HG03354 (cell line): ENCODE results near the gene TENM4.

Source experiments
- ATAC-seq: cut with Tn5 transposase; IDR thresholded peaks from one replicate; pipeline ENCODE4 v1.9.1; 2021; ENCODE audit warnings: mild to moderate bottlenecking; ENCODE audit not compliant: unreplicated experiment, poor library complexity, severe bottlenecking

TENM4 gene

DNA sequence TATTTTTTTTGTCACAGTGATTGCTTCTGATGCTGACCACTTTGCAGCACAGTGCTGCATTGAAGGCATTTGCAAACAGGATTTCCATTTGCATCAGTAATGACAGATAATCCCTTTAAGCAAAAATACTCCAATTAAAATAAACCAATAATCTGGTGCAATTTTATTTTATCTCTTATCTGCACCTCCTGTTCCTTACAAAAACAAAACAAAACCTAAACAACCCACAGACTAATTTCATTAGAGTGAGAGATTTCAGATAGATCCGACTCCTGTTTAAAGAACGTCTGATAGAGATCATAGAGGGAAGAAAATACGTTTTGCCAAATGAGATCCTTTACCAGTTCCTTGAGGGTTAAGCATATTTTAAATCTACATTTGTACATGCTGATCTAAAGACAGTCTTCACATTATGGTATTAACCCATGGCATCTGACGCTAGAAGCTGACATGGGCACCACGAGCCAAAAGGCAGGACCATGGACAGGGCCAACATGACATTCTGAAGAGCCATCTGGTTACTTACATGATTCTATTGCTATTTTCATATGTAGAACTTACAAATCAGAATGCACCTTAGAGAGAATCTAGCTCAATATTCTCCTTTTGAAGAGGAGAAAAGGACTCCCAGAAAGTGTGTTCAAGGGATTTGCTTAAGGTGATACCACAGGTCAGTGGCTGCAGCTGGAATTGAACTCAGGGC, 580.0 kb downstream of the TENM4 start:
- no peak for ATAC-seq

DNA sequence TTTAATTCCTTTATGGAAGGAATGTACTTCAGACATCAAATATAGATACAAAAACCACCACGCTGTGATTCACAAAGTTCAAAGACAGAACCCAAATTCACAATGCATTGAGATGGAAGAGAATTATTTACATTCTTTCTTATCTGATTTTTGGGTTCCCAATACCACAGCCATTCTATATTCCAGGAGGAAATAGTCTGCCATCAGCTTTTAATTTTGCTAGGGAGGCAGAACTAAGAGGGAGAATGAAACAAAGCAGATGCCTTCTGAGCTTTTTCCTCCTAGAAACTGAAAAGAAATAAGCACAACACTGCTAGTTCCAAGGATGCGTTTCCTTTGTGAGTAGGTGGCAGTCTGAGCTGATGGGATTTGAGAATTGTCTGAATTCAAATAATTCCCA, 583.1 kb downstream of the TENM4 start:
- ATAC-seq, result no peak

DNA sequence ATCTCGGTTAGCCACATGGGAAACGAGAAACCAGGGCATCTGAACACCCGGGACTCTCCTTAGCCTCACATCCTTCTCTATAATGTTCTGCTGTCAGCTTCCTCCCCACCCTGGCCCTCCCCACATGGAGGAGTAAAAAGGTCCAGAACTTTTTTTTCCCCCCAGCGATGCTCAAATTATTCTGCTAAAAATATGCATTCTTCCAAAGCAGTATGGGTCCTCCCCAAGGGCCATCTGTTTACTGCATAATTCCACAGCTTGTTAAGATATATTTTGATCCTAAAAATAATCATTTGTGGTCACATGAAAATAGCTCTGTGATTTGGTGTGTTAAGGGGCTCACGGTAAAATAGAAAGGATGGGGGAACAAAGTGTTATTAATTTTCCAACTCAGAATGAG, 584.6 kb downstream of the TENM4 start:
- no peak for ATAC-seq

DNA sequence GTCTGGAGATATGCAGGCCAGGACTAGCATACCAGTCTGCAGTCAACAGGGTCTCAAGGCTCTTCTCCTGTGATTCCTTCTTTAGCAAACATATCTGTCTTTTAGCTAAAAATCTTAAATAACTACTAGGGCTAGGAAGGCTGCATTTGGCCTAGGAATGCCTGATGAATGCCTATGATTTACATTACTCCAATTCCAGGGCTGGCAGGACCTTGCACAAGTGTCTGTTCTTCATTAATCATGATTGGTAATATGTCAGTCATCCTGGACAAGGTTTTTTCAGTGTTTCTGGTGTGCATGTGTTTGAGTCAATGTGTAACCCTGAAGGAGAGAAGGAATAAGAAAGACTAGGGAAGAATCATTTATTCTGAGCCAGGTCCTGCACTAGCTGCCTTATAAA, 585.7 kb downstream of the TENM4 start:
- ATAC-seq, result no peak

DNA sequence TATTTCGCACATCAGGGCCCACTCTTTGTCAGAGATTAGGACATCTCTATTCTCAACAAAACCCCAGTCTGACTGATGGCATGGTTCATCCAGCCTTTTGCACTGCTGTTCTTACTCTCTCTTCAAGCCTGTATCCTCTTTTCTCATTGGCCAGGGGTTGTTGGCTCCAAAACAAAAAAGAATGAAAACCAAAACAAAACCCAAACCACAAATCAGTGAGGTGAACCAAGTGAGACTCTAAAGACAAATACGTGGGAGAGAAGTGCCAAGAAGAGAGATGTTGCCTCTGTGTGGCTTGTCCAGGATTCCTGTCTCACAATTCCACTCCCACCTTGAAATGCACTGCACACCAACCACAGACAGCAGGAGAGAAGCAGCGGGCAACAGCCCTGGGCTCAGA, 587.3 kb downstream of the TENM4 start:
- no peak for ATAC-seq

DNA sequence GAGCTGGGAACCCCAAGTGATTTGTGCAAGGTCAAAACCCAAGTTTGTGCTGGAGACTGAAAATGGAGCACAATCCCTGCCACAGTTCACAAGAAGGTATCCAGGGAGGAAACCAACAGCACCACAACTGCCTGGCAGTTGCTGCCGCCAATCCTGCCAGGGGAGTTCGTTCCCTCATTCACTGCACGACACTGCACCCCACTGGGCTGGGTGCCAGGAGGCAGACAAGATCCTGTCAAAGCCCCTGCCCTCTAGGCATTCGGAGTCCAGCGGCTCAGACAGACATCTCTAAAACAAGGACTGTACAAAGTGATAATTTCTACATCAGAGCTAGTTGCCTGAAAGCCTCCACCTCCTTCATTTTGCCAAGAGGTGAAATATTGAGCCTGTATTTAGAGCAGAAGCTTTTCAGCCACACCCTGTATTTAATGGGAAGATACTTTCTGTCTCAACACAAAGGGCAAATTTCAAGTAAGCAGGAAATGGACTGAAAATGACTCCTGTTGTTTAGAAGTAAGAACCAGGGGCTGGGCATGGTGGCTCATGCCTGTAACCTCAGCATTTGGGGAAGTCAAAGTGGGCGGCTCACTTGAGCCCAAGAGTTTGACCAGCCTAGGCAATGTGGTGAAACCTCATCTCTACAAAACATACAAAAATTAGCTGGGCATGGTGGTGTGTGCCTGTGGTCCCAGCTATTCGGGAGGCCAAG, 588.8 kb downstream of the TENM4 start:
- ATAC-seq, result no peak

DNA sequence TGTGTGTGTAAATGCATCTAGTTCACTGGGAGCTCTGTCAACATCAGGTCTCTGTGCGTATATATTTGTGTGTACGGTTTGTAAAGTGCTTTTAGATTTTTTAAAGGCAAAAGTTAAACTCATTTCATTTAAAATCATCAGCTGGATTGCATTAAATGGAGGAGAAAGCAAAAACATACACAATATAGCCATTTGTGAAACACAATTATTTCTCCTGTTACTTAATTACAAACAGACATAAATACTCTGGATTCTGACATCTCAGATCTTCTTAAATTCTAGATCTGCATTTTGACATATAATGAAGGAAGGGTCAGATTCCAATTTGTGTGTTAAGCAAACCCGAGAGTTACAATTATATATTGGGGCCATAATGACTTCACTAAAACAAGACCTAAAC, 590.8 kb downstream of the TENM4 start:
- no peak for ATAC-seq

DNA sequence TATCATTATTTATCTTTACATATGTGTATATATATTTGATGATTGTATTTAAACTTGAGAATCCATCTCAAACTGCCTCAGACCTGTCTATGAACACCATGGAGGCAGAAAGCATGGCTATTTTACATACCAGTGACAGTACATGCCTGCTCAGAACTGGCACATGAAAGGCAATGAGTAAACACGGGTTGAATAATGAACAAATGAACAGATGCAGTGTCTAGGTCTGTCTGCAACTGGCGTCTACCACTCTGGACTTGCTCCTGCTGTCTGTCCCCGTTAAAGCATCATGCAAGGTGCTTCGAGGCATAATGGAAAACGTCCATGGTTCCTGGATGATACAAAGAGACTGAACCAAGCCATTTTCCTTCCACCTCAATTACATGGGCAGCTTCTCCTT, 594.6 kb downstream of the TENM4 start:
- ATAC-seq, result no peak

DNA sequence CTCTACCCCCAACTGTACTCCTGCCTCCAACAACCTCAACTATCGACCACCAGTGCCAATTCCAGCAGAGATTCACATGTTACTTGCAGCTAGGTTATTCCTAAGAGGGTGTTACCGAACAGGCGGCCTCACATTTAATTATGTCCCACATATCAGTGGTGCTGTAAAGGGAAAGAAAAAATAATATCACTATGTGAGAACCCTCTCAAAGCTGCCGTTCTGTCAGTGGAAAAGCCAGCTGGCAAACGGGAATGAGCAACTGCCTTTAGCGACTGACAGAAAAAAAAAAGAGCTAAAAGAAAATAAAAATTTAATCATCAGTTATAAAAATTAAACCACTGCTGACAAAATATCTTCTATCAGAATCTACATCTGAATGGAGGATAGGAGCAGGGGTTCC, 595.3 kb downstream of the TENM4 start:
- no peak for ATAC-seq

DNA sequence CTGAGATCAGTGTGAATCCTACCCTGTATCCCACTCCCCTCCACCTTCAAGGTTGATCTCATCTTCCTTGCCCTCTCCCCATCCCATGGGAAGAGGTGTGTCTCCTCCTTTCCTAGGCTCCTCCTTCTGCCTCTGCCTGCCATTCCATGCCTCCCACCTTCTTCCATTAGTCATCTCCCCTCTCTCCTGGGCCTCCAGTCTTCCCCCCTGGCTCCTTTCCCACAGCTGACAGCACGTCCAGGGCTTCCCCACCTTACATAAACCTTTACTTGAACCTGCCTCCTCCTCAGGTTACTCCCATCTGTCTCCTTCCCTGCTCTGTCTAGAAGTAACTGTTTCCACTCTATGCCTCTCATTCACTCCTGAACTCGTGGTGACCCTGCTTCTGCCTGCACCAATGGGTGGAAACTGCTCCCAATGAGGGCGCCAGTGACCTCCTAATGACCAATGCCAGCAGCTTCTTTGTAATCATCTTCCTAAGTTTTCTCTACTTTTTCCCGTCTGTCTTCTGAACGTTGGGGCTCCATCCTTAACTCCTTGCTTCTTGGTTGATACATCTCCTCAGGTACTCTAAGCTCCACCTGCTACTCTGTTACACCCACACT, 599.3 kb downstream of the TENM4 start:
- no peak for ATAC-seq

DNA sequence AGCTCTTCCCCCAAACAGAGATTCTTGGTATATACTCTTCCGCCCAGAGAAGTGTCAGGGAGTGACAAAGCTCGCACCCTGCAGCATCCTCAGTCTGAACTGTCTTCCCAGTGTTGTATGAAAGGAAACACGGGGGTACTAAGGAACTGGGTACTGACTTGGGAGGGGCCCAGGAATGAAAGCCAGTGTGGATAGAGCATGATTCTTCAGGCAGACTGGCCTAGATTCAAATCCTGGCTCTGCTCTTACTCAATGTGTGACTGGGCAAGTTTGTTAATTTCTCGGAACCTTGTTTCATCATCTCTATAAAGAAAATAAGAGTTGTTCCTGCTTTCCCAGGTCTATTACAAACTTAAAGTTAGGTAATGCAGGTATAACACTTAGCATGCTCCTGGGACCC, 600.2 kb downstream of the TENM4 start:
- ATAC-seq, result no peak

DNA sequence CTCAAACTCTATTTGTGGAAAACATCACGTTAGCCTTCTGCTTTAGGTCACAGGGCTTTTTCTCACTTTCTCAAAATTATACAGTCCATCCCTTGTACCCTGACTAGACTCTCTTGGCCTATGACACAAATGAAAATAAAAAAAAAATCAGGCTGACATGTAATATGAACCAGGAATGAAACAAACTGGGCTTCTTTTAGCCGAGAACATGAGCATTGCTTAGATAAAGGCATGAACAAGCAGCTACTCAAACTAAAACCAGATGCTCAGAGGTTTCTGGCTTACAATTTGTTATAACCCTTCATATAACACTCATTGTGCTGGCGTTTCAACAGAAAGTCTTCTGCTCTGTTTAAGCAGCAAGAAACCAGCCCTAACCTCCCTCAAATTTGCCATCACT, 600.6 kb downstream of the TENM4 start:
- ATAC-seq, result no peak

DNA sequence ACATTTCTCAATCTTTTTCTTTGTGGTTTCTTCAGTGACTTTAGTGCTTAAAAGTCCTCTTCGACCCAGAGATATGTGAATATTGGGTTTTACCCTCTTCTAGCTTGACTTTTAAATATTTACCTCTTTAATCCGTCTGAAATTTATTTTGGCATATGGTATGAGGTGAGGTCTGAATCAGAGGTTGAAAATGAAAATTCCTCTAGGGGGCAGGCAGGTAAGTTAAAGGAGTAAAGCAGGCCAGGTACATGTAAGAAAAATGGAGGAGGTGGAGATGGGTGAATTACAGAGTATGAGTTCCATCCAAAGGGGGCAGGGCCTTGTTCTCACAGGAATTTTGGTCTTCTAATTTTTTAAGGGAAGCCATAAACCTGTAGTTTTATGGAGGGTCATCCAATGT, 602.4 kb downstream of the TENM4 start:
- ATAC-seq, result no peak

DNA sequence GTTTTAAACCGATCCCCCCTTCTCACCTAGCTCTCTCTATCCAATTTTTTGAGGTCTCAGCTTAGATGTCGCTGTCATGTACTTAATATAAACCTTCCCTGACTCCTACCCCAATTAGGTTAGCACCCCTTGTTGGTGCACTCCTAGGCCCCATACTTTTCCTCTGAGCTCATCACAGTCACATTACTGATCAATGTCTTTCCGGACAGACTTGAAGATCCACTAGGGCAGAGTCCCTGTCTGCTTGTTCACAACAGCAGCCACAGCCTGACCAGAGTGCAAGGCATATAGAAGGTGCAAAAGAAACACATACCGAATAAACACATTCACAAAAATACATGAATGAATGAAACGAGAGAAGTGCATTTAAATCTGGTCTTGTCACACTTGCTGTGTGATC, 605.2 kb downstream of the TENM4 start:
- no peak for ATAC-seq

DNA sequence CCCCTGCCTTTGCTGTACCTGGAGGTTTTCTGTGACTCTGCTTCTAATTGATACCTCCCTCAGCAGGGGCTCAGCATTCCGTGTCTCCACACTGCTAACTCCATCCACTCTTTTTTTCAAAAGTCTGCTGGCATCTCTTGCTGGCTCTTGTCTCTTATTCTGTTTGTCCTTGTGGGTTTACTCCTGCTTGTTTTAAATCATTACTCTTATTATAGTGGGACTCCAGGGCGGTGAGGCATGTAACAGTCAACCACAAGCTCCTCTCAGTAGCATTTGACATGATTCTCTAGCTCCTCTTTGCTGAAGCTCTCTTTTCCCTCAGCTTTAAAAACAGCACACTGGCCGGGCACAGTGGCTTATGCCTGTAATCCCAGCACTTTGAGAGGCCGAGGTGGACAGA, 605.9 kb downstream of the TENM4 start:
- ATAC-seq, result no peak

DNA sequence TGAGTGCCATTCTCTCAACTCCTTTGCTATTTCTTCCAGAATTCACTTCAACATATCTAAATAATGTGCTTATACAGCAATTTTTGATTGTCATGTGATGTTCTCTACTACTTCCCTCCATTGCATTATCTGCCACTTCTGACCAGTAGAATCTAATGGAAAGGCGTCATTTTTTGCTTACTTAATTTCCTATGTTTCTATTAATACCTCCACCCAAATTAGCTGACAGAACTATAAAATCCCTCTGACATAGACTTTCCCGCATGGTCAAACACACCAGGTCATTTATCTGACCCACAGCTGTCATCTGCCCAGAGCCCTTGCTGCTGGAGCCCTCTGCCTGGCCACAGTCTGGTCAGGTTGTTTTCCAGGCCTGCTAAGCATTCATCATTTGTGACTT, 607.6 kb downstream of the TENM4 start:
- ATAC-seq, result no peak

DNA sequence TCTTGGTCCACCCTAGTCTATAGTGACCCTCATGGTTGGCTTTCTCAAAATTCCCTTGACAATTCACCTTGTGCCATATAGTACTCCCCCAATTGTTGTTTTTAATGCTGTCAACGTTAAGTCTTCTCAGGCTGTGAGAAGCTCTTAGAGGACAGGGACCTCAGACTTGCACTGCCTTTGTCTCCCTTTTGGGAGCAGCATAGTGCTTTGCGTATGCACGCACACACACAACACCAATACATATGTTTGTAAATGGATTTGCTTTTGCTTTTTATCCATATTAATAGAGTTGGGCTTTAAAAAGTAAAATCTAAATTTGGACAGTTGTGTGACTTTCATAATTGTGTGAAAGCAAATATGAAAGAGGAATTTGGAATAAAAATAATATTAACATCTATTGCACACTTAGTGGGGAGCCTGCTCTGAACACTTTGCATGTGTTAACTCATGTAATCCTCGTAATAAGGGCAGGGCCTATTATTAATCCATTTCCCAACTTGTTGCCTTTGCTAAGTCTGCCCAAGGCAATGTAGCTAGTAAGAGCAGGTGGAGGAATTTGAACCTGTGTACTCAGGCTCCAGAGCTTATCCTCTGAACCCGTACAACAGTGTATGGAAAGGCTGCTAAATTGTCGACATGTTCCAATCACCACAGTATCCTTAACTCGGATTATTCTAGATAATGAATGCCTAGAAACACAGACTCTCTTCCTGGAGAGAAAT, 608.4 kb downstream of the TENM4 start:
- no peak for ATAC-seq

DNA sequence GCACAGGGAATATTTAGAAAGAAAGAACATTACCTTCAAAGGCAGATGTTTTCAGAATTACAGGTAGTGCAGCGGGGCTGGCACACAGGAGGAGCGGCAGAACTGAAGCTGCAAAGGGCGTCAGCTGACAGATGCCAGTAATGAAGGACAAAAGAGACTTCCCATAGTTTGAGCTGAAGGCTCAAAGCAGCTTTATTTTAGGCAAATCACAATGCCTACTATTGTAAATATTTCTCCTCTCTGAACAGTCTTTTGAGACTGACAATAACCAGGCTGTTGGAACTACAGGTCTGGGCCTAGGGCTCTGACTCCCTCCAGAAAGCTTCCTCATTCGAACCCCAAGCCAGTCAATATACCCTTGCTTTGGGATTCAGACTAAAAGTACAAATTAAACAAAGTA, 609.3 kb downstream of the TENM4 start:
- ATAC-seq, result no peak

DNA sequence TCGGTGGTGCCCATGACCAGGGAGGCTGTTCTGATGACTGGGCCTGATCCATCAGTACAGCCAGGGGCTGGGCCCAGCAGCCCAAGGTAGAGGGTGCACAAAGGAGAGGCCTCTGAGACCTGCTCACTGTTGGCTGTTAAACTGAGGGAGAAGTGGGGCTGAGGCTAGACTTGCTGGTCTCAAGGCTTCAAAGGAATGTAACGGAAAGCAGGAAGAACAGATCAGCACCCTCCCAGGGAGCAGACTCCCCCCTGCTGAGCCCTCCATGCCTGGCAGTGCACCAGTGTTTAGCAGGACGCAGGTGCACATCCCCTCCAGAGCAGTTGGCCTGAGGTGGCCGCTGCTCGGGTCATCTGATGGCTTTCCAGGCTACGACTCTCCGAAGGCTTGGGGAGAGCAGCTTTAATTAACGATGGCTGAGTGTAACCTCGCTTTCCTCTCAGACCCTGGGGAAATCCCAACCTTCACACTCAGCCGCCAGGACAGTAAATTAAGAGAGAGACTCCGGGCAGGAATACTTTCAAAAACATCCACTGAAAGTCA, 610.5 kb downstream of the TENM4 start:
- no peak for ATAC-seq

DNA sequence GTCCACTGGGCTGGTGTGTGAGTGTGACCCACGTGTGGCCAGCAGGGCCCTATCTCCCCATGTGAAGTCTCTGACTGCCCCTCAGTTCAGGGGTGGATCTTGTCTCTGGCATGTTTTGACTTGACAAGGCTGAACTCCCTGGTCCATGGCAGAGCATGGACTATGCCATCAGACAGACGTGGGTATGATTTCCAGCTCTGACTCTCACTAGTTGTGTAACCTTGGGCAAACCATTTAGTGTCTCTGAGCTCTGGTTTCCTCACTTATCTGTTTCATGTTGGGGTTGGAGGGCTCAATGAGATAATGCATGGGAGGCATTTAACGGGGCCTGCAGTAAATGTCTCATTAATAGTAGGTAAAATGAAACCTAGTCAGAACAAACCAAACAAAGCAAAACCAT, 611.7 kb downstream of the TENM4 start:
- ATAC-seq, result no peak
